DMS79 (cell line): ENCODE measurements around the gene YKT6.
"Not testable (repeated sequence)": the region's sequence is repeated elsewhere in the genome, so short reads cannot be mapped to it uniquely, and the experiment has no call there.

Experiments
- DNase-seq: peaks from one replicate; lab custom pipeline; 2025; lab: John Stamatoyannopoulos, UW

Gene YKT6

DNA sequence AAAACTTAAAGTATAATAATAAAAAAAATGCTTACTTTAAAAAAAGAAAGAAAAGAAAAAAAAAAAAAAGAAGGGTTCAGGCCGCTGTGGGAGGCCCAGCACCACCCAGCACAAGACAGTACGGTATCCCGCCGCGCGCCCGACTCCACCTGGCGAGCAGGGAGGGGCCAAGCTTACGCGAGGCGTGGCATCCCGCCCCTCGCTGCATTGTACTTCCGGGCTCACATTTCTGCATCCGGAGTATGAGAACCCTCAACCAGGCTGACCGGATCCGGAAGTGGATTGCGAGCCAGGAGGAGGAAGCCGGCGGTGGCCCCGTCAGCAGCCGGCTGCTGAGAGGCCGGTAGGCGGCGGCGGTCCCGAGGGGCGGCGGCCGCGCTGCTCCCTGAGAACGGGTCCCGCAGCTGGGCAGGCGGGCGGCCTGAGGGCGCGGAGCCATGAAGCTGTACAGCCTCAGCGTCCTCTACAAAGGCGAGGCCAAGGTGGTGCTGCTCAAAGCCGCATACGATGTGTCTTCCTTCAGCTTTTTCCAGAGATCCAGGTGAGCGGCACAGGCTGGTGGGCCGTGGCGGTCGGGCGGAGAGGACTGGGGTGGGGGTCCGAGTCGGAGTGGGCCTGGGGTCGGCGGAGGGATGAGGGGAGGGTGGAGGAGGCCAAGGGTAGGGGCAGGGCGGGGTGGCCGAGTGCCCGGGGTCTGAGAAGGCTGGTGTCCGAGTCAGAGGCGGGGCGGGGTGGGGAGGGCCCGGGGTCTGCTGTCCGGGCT is at the start of gene YKT6:
TSS of gene YKT6 (plus strand) at position 280 of the 763 bp plus-strand sequence. CDS start at position 438, 158 bp downstream.
- peak; percentile 97 for DNase-seq

DNA sequence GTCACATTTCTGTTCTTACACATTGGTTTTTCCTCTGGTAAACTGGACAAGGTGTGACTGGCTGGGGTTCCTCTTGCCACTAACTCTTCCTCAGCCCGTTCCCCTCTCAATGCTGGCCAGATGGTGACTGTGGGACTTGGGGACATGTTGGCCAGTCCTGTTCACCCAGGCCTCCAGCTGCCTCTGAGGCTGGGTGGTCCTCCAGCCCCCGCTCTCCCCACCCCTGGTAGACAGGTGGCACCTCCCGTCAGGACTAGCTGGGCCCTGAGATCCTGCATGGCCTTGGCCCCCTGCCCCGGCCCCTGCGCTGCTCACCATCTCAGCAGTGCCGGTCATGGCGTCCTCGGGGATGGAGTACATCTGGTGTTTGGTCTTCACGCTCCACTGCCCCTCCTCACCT is 48.8 kb upstream of the YKT6 start:
- no peak for DNase-seq

DNA sequence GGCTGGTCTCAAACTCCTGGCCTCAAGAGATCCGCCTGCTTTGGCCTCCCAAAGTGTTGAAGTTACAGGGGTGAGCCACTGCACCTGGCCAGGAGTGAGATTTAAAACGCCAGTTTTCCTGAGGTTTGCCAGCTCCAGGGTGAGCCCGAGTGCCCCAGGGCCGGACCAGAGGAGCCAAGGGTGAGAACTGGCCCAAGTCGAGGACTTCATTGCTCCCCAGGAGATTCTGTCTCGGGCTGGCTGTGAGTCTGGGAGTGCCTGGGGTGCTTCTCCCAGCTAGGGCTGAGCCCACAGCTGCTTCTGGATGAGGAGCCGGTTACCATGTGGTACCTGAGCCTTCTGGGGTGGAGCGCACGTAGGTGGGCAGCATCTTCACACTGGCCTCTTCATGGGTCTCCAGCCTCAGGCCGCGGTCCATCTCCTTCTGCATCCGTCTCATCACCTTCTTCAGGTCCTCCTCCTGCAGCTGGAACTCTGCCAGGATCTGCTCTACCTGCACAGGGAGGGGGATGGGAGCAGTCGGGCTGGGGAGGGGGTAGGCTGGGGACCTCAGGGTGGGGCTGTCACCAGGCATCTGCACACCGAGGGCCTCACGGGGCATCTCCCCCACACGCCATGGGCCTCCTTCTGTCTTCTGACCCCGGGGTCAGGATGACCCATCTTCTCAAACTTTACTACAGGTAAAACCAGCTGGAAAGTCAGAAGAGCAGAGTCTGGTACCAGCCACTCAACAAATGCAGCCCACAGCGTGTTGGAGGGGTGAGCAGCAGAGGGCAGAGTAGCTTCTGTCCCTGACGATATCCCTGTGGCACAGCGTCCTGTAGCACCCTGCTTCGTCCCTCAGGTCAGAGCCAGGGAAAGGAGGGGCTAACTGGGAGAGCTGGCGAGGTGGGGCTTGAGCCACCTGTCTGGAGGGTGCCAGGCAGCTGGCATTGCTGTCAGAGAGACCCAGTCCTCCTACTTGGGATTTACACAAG is 47.5 kb upstream of the YKT6 start:
- no peak for DNase-seq

DNA sequence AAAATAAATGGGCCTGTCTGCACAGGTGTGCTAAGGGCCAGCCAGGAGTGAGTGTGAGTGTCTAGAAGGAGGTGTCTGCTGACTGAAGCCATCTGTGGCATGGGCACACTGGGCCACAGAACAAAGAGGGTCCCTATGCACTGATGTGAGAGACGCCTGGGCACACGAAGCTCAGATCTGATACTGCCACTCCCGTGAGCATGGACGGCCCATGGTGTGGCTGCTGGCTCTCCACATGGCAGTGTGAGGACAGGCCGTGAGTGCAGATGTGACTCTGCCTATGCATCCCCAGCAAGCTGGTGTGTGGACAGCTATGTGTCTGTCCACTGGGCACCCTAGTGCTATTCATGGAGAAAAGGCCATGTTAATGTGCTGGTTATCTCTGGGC is 46.8 kb upstream of the YKT6 start:
- DNase-seq: no peak

DNA sequence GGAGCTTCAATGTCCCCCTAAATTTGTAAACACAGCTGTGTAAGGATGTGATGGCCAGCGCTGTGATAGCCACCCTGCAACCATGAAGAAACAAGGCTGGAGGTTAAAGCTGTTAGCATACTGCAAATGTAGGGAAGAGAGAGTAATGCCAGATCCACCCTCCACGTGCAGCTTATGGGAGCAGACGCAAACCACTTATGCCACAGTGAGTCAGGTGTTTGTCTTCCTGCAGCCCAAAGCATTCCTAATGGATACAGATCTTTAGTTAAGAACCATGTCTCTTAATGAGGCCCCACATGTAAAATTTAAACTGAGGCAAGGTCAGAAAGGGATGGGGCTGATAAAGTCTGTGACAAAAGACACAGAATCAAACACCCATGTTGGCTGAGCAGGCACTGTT is 46.1 kb upstream of the YKT6 start:
- DNase-seq: no peak

DNA sequence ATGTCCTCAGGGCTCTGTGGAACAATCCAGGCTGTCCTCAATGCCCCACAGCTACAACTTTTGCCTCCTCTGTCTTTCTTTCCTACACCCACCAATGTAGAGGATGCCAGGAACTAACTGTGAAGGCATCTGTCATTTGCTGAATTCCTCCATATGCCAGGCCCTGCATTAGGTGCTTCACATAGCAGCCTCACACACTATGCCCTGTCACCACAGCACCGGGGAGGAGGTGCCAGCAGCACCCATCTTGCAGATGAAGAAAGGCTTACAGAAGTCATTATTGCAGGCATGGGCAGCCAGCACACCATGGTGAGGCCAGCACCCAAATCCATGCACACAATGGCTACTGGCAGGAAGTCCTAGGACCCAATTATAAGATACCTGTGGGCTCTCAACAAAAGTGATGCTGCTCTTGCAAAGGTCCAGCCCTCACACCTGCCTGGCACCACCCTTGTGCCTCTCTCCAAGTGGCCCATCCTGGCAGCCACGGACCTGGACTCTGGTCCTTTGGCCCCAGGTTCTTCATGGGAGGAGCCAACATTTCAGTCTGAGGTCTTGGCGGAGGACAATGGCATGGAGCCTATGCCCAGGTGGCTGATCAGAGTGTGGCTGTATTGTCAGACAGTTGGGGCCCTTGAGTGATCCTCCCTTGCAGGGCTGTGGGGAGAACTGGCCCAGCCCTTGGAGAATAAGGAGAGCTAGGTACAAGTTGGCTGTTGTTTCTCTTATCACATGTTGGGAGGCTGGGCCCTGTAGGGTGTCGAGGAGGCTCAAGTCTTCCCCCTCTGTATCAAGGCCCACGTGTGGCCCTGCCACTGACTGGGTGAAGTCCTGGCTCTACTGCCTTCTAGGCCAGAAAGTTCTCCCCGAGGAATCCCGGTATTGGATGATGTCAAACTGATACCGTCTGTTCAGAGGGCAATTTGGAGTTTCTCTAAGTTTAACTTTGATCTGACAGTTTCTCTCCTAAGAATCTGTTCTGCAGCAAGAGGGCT is 45.3 kb upstream of the YKT6 start:
- DNase-seq: no peak

DNA sequence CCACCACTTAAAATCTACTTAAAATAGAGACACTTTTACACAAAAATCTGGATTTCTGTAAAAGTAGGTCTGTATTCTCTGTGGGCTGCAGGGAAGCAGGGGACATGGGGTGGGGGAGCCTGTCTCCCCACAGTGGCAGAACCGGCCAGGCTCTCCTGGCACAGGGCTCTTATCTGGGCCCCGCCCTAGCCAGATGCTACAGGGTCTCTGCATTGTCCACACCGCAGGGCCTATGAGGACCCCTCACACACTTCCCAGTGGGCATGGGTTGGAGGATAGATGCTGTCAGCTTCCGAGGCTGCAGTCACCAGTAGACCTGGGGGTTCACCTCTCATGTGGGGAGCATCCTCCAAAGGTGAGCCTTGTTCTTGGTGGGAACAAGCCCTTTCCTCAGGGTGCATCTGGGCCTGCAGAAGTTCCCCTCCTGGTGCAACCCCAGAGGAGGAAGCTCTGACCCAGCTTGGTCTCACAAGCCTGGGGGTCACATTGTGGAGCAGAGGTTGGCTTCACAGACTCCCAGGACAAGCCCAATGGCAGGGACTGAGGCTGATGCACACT is 44.2 kb upstream of the YKT6 start:
- no peak for DNase-seq

DNA sequence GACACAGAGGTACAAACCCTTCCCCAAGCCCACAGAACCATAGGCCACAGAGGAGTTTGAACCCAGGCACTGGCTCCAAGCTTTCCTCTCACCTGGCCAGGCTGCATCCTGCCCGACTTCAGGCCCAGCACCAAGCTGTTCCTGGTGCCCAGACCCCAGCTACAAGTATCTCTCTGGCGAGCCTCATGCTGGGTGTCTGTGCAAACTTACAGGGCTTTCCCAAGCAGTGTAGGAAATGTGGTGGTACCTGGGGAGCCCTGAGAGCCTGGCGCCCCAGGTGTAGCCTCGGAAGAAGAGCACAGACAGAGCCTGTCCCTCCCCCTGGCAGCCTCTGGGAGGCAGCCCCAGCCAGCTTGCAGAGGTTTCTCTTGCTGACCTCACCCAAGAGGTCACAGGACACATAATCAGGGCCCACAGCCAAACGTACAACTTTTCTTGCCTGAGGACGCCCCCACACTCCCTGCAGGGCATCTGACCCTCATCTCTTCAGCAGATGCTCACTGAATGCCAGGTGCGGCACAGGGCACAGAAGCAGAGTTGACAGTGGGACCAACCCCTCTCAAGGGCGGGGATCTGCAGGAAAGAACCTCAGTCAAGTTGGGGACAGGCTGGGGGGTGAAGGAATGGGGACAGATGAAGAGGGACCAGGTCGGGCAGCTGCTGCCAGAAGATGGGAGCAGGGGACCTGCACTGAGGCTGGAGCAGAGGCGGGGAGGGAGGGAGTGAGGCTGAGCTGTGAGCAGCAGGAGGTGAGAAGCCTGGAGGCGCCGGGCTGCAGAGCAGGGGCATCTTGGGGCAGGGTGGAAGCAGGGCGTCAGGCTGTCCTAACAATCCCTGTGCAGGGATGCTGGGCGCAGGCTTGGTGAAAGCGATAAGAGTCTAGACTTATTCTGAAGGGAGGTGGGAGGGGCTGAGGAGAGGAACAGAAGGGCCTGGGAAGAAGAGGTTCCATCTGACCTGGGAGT is 43.4 kb upstream of the YKT6 start:
- no peak for DNase-seq

DNA sequence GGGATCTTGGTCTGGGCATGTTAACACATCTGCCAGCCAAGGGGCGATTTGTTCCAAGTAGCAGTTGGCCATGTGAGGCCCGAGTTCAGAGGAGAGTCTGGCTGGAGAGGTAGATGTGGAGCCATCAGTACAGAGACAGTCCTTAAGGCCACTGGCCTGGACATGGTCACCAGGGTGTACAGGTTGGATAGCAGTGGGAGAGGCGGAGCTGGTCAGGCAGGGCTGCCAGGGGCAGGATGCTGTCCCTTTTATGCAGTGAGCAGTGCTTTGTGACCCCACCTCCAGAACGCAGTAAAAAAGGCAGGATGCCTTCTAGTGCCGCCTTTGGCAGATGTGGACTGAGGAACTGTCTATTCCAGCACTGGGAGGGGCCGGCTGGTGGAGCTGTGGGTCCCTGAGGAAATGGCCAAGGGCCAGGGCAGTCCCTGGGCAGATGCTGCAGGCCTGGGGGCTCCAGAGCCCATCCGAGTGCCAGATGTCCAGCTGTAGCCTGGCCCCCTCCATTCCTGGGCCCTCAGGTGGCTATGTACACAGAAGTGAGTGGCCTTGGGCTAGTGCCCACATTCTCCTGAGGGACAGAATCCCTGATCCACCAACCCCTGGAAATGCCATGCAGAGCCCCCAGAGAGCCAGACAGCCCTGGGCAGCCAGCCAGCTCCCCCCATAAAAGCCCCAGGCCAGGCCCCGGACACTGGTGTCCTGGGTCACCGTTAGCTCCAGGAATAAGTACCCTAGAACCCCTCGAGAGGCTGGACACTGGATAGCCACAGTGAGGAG is 42.5 kb upstream of the YKT6 start:
- no peak for DNase-seq

DNA sequence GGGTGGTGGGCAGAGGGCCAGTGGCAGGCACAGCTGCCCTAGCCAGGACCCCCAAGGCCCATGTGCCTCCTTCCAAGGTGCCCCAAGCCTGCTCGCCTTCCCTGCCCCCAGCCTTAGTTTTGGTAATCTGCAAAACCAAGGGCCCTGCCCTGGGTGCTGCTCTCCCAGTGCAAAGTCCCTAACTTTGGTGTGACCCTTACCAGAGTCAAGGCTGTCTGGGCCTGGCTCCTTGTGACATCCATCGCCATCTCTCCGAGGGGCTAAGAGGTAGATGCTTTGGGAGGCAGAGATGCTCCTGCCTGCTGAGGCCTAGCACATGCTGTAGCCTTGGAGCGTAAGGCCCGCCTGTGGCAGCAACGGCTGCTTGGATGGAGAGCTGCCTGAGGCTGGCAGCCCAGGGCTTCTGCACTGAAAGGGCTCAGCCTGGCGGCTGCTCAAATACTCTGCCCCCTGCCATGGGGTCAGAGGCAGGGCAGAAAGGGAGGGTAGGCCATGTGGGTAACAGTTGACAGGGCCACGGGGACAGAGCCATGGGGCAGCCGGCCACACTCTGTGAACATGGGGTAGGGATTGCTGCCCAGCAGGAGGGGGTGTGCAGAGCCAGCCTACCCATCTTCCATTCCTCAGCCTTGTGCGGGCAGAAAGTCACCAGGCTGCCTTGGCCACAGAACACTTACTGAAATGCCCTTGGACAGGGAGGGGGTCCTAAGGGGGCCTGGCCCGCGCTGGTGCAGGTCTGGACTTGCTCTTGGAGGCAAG is 41.7 kb upstream of the YKT6 start:
- DNase-seq: no peak

DNA sequence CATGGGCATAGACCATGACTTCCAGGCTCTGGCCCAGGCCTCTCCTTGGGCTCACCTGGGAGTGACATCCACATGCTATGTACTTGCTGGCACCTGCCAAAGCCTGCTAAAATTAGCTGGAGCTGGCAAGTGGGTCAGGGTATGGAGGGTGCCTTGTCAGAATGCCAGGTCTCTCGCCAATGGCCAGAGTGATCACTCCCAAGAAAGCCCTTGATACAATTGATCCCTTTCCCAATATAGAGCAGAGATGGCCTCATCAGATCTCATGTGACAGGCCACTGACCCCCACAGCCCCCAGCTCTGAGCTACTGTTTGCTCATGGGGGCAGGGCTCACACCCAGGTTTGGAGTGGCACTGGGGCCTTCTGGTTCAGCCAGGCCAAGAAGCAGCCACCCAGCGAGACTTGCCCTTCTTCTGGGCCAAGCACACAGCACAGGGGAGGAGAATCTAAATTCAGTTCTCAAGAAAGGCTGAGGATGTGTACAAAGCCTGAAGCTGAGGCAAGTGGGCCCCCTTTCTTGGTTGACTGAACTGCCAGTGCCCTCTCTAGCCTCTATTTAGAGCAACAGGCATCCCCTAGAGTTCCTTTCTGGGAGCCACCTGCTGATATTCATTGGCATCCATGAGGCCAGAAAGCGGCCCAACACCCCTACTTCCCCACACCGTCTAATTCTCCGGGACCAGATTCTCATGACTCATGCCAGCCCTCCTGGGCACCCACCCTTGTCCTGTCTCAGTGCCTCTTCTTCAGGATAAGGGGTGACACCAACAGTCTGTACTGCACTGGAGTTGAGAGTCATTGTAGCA is 40.8 kb upstream of the YKT6 start:
- DNase-seq: no peak

DNA sequence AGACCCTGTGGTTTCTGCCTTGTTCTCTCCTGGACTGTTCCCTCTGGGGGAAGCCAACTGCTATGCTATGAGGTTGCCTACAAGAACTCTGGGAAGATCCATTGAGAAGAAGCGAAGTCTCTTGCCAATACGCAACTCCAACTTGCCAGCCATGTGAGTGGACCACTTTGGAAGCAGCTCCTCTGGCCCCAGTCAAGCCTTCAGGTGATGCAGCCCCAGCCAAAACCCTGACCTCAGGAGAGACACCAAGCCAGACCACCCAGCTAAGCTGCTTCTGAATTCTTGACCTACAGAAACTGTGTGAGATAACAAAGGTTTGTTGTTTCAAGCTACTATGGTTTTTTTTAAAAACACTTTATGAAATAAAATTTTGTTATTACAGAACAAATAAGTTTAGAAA is 39.4 kb upstream of the YKT6 start:
- DNase-seq: no peak

DNA sequence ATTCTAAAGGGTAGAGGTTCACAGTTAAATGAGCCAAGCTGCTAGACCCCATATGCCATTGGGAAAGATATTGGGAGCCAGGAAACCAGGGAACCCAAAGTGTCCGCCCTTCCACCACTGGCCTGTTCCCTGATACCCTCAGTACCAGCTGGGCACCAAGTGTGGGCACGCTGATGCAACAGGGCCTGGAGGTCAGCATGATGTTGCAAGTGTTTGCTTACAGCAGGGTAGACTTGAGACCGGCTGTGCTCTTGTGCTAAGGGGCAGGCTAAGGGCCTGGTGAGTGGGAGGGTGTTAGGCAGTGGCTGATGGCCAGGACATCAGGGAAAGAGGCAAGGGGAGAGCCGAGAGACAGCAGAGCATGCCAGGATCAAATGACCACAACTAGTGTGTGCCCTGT is 38.6 kb upstream of the YKT6 start:
- DNase-seq: no peak

DNA sequence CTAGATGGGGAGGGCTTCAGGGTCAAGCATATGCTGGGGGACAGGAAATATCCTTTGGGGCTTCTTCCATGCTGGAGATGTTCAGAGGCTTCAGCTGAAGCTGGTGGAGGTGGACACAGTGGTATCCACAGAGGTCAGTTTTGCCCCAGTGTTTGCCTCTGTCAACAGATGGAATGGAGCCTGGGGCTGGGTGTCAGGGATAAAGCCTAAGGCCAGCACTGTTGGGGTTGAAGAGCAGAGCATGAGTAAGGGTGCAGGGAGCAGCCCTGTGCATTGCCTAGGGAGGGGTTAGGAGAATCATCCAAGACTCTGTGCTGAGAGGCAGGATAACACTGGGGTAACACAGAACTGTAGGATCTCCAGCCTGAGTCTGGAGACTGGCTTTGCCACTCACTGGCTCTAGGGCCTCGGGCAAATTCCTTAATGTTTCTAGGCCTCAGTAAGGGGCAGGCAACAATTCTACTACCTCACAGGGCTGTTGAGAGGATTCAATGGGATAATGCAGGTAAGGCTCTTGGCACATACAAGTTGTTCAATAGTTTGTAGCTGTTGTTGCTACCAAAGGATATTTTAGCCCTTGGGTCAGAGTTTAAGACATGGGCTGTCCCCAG is 37.9 kb upstream of the YKT6 start:
- DNase-seq: no peak

DNA sequence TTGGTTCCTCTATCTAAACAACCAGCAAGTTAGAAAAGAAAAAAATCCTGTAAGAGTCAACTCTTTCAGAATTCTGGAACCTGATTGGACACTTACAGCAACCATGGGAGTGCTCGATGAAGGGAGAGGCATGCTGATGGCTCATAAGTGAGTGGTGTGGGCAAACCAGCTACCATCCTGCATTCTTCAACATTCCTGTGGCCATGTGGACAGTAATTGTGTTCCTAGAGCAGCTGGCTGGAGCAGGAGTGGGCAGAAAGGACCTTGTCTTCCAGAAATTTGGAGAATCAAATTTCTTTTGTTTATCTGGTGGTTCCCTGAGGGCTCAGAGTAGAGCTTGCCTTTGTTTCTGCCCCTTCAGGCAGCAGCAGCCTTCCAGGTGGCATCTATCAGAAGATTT is 37.2 kb upstream of the YKT6 start:
- DNase-seq: peak; percentile 62

DNA sequence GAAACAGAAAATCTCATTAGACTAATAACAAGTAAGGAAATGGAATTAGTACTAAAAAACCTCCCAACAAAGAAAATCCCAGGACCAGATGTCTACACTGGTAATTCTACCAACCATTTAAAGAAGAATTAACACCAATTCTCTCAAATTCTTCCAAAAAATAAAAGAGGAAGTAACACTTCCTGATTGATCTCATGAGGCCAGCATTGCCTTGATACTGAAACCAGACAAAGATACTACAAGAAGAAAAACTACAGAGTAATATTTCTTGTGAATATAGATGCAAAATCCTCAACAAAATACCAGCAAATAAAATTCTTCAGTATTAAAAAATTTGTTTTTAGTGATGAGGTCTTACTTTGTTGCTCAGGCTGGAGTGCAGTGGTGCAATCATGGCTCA is 32.9 kb upstream of the YKT6 start:
- DNase-seq: no peak

DNA sequence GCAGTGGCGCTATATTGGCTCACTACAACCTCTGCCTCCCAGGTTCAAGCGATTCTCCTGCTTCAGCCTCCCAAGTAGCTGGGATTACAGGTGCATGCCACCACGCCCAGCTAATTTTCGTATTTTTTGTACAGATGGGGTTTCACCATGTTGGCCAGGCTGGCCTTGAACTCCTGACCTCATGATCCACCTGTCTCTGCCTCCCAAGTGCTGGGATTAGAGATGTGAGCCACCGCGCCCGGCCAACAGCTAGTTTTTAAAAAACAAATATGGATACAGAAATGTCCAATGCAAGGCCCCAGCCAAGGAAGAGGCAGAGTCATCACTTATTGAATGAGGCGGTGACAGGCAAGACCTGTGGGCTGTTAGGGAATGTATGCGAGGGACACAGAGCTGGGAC is 28.9 kb upstream of the YKT6 start:
- DNase-seq: not testable (repeated sequence)

DNA sequence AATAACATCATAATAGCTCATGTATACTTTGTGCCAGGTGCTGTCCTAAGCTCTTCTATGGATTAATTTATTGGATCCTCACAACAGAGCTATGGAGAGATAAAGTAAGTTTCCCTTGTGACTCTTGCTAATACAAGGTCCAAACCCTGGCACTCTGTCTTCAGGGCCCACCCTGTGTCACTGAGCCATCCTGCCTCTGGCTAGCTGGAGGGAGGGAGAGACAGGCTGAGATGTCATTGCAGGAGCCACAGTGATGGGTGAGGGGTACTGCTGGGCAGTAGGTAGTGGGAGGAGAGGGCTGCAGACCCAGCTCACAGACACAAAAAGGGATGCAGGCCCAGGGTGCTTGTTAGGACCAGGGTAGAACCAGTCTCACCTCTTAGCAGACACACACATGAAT is 28.4 kb upstream of the YKT6 start:
- DNase-seq: no peak
